DMS114 treated with DMSO at 0.1 percent for 48 hours (cell line): ENCODE data around the gene CYSTM1.
A peak's percentile ranks its signal among the peaks of the same experiment; 100 is the strongest.
"Not testable (repeated sequence)": the region's sequence is repeated elsewhere in the genome, so short reads cannot be mapped to it uniquely, and the experiment has no call there.

Experiments
- DNase-seq: peaks from one replicate; lab custom pipeline; 2025; ENCODE audit not compliant: unreplicated experiment; lab: John Stamatoyannopoulos, UW

The CYSTM1 gene

DNA sequence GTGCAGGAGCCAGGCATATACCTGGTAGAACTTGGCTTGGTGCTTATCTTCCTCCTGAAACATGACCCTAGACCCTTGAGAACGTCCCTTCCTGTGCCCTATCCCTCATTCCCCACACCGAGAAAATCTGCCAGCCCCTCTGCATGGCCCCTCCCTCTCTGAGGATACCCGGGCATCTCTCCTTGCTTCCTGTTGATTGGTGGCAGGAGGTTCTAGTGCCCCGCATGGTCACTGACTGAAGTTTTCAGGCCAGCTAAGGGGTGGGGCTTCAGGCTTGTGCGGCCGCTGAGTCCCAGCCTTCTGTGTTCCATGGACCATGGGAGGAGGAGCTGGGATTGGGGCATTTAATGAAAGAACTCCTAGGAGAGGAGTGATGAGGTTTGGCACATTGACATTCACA is 26.5 kb upstream of the CYSTM1 start:
- no peak for DNase-seq

GRCh38 chr5:140150201-140150600 is 24.8 kb upstream of the CYSTM1 start:
- DNase-seq = no peak

DNA sequence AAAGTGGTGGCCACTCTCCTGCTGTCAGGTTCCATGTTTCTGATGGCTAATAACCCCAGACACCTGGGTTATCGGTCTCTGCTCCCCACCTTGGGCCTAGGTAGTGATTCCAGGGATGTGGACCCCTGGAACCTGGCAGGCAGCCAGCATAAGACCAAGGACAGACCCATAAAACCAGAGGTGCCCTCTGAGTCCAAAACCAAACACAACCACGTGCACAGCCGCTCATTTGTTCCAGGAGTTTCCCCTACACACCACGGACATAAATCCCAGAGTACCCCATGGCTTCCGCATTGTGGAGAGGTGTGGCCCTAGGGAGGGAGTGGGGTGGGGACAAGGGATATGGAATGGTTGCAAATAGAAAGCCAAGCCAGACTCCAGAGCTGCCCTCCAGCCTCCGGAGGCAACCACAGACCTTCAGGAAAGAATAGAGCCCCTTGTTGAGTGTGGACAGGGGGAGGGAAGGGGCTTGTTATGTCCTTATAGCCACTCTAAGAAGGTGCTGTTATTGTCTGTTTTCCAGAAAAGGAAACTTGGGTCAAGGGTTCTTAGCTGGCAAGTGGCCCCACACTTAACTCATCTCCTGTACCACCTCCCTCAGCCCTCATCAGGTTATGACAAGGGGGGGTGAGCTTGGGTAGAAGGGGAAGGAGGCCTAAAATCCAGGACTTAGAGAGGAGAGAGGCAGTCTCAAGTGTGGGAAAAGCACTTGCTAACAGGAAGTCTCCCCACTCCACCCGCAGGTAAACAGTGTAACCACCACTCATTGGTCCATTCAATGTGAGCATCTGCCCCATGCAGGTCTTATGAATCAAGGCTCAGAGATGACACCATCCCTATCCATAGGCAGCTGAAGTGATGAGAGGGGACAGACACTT is 23.6 kb upstream of the CYSTM1 start:
- DNase-seq = no peak

- no peak for DNase-seq
These were observed 22.7 kb upstream of the CYSTM1 start for GRCh38 chr5:140152022-140152999.

DNA sequence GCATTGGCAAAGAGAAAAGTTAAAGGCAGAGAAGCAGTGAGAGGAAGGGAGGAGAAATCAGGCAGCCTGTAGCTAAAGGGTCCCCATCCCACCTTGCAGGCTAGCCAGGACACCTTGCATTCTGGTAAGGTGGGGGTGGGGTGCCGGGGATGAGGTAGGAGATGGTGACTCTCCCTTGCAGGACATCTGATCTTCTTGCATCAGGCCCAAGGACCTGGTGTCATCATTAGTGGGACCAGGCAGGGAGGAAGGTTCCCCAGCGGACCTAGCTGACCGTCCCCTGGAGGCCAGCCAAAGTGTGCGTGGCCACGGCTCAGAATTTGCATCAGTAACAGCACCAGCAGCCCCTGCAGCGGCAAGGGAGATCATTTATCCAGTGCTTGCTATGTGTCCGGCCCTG is 21.7 kb upstream of the CYSTM1 start:
- DNase-seq = no peak

GRCh38 chr5:140153905-140154304 is 21.1 kb upstream of the CYSTM1 start:
- no peak for DNase-seq

GRCh38 chr5:140154710-140155381 is 20.1 kb upstream of the CYSTM1 start:
- not testable (repeated sequence) for DNase-seq

DNA sequence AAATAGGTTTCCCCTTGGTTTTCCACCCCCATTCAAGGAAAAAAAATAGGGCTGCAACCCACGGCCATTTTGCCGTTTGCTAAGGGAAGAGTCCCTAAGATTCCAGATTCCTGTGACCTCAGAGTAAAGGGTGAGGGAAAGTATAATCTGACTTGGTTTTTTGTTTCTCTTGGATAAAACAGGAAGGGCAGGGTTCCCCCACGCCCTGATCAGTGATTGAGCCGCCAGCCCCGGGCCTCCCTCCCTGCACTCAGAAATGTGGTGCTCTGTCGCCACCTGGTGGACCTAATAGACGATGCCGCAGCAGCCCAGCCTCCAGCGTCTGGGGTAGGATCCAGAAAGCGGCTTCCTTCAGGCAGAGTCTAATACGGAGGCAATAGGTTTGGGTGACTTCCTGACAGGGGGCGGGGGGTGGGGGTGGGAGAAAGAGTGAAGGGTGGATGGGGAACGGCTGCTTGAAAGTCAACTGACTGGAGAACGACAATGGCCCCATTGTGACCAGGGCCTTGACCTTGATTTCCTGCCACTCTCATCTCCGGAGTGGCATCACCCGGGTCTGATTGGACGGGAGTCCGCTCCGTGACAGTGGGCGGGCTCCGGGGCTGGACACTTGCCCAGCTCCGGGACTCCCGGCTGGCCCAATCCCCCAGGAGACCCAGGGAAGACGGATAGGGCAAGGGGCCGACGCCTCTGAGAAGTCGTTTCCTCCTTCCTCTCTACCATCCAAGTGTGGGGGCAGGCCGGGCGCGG is 17.8 kb upstream of the CYSTM1 start:
- DNase-seq = peak; percentile 76

DNA sequence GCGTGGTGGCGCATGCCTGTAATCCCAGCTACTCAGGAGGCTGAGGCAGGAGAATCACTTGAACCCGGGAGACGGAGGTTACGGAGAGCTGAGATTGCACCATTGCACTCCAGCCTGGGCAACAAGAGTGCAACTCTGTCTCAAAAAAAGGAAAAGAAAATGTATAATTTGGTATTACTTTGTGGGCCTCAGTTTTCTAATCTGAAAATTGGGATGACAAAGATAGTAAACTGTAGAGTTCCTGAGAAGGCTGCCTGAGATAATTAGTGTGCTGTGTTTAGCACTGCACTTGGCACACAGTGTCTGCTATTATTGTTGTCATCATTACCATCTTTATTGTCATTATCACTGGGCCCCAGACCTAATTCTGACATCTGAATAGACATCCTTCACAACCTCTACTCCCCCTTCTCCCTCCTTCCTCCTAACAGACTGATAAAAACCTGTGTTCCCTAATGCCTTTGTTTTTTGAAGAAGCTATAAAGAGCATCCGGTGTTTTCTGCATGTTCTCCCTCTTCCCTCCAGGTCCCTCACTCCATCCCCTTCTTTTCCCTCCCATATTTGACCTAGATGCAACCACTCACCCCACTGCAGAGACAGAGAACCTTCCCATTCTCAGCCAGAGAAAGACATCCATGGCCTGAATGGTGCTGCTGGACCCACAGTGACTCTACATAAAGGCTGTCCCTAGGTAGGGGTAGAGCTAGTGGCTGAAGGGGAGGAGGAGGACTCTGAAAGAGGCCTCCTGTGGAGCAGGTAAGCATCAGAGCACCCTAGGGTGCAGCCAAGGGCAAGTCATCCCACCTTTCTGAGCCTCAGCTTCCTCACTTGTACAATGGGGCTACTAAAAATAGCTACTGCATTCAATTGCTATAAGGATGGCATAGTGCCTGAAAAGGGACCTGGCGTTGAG is 15.7 kb upstream of the CYSTM1 start:
- DNase-seq = no peak

GRCh38 chr5:140162275-140162674 is 12.7 kb upstream of the CYSTM1 start:
- DNase-seq = no peak

DNA sequence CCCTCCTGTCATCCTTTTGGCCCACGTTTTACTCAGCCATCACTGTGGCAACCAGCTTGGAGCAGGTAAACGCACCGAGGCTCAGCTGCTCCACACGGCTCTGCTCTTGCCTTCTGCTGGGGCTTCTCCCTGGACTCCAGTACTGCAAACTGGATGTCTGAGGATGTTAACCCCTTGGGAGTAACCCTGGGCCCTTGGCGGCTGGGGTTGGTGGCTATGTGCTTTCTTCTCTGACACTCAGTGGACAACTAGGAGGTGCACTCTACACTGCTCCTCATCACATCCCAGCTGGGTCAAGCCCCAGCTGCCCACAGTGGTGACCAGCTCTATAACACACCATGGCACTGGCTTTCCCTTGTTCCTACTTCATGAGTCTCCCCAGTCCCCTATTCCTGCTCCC is 12.2 kb upstream of the CYSTM1 start:
- no peak for DNase-seq

- DNase-seq = no peak
These were observed 9.7 kb upstream of the CYSTM1 start for GRCh38 chr5:140165101-140165922.

- DNase-seq = no peak
These were observed 9.1 kb upstream of the CYSTM1 start for GRCh38 chr5:140165923-140166270.

DNA sequence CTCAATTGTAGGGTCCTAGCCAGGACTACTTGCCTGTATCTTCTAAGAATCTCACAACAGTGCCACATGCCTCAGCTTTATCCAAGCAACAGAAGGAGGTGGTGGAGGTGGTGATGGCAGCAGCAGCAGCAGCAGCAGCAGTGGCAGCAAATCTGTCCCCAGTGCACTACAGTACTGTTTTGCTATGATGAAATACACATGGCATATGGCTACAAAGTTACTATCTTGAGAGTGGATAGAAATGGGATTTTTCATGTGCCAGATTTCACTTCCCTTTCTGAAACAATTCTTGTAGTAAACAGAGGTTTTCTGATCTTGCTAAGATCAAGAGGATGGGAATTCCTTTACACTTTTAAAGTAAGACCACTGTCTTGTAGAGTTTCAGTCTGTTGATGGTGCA is 8.1 kb upstream of the CYSTM1 start:
- DNase-seq = no peak

- DNase-seq = no peak
These were observed 6.6 kb upstream of the CYSTM1 start for GRCh38 chr5:140168371-140168770.

DNA sequence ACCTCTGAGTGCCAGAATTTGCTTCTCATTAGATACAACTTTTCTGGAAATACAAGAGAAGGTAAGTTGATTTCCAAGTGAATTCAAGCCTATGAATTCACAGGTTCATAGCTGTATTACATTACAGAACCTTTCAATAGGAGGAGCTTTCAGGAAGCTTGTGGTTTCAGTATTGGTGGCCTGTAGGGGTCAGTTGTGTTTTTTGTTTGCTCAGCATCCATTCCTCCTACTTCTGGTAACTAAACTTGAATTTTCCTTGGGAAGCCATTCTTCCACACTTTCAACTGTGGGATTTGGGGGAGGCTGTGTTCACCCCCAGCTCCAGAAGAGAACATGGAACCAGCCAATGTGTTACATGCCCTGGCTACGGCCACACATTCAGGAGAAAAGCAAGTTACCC is 5.6 kb upstream of the CYSTM1 start:
- DNase-seq = no peak

DNA sequence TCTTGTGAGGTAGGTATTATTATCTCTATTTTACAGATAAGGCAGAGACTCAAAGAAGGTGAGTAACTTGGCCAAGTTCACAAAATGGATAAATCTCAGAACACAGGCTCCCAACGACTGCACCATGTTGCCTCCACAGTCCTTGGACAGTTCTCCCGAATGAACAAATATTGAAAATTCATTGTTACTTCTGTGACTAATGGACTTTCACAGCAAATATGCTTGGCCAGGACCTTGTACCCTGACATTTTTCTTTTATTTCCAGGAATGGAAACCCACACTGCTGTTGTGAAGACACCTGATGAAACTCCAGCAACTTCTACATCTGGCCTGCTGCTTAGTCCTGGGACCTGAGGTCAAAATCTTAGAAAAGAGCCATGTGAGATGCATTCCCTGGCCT is 2.5 kb upstream of the CYSTM1 start:
- no peak for DNase-seq

DNA sequence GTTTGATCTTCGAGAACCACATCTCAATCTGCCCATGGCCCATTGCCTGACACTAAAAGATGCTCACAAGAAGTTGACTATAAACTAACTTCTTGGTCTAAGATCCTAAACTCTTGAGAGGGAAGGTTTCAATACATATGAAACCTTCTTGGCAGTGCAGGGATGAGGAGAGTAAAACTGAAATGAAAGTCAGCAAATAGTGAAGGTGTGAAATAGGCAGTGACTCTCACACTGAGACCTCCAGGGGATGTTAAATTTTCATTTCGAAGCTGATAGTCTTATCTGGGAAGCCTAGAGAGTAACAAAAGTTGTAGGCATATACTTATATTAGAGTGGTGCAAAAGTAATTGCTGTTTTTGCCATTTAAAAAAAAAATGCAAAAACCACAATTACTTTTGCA is 974 bp upstream of the CYSTM1 start:
- no peak for DNase-seq
